CD4-positive, alpha-beta T cell treated with Interleukin-12 subunit alpha and Interleukin-12 subunit beta, for 1 hour (primary cell): ENCODE data around the gene SEMA3A.
A peak's percentile ranks its signal among the peaks of the same experiment; 100 is the strongest.
"Not testable (repeated sequence)": the region's sequence is repeated elsewhere in the genome, so short reads cannot be mapped to it uniquely, and the experiment has no call there.

ENCODE experiments used
- DNase-seq: peaks from one replicate; pipeline ENCODE4 v3.0.0-alpha.2; 2020

The SEMA3A gene

DNA sequence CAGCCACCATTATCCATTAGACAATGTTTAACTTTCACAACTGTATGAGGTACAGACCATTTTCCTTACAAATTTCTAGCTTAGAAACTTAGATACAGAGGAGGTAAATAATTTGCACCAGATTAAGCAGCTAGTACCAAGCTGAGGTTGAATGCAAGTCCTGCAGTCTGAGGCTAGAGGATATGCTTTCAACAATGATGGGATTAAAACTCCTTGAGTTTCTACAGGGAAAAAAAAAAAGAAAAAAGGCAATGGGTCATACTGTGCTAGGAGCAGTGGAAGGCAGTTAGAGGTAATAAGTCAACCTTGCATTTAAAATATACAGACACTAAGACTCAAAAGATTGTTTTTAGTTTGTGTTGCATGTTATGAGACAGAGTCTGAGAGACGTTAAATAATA, 86.5 kb downstream of the SEMA3A start:
- DNase-seq = no peak

DNA sequence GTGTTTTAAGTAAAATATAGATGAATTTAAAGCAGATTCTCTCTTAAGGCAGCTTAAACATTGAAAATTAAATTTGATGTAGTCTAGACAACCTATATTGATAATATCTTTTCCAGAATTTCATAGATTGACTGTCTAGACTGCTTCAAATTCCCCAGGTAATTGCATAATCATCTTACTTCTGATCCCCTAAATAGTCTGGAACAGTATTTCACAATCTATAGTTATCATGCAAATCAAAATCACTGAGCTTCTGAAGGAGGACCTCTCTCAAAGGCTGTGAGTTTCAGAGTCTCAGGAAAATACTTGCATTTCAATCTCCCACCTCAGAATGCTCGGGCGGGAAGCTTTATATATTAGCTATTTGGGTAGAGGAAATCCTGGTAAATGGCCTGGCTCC, 87.3 kb downstream of the SEMA3A start:
- DNase-seq = no peak

DNA sequence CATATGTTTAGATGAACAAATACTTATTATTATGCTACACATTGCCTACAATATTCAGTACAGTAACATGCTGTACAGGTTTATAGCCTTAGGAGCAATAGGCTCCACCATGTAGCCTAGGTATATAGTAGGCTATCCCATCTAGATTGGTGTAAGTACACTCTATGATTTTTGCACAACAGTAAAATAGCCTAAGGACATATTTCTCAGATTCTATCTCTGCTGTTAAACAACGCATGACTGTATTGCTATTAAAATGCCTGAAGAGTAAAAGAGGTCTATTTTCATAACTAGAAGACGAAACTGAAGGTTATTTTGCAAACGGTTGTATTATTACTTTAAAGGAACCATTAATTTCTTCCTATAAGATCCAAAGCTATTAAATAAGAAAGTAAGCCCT, 88.3 kb downstream of the SEMA3A start:
- no peak for DNase-seq

DNA sequence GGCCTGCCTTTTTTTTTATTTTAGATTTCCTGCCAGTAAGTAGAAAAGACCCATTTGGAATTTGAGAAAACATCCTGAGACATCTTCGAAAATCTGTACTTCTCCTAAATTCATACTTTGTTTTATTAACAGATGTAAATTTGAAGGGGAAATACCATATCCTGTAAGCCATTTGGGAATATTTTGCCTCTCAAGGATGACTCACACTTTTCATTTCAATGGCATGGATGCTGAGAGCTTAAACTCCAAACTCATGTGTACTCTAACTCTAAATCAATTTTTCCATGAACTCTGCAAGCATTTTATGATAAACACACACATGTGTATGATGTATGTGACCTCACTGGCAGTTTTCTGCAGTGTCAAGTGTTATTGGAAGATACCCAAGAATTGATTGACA, 89.0 kb downstream of the SEMA3A start:
- no peak for DNase-seq

DNA sequence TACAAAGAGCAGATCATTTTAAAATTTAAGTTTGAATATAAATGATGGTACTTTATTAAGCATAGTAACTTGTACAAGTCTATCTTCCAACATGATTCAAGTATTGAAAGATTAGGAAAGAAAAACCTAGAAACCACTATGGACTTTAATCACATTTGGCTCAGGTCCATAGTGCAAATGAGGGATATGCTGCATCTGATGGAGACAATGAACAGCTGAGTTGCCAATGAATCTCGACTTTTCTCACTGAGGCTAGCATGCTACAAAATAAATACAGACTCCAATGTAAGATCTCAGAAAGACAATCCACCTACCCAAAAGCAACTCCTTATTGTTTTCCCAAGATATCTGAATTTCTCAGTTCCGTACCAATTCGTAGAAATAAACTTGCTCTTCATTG, 89.8 kb downstream of the SEMA3A start:
- DNase-seq = no peak

DNA sequence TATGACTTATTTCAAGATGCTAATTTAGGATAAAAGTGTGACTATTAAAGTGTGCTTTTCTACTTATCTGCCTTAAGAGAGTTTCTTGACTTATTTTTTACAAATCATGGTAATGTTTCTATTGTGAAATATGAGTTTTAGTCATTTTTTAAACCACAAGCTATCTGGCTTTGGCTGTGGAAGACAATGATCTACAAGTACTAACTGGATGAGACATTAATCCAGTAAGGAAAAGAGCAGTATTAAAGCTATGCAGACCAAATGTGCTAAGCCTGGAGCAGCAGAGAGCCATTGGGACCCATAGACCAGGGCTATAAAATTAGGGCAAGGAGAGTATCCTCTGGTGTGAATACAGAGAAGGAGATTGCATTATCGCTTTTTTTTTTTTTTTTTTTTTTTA, 92.4 kb downstream of the SEMA3A start:
- no peak for DNase-seq

DNA sequence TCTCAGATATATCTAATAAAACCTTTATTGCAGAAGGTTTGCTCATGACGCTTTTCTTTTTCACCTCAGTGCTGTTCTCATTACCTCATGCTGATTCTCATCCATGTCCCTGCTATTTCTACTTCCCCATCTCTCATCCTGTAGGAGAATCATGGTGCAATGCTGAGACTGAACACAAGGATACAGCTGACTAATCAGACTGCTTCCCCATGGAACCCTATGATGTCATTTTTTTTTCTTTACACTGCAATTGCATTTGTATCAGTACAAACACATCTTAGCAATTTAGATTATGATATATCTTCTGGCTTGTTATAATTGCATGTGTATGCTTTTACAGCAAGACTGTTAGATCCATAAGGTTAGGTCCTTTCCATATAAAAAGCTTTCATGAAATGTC, 93.7 kb downstream of the SEMA3A start:
- DNase-seq = no peak

DNA sequence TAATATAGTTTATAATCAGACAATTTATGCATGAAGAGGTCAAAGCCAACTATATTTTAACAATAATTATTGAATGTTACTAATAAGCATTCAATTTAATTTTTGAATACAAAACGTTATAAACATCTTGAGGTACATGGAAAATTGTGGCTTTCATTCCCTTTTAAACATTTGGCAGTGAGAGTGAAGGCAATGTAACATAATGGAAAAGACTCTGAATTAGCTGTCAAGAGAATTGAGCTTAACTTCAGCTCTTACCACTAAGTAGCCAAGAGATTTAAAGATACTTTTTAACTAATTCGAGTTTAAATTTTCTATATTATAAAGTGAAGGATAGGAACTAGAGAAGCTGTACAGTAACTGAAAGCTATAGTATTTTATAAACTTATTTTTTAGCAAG, 98.6 kb downstream of the SEMA3A start:
- no peak for DNase-seq

DNA sequence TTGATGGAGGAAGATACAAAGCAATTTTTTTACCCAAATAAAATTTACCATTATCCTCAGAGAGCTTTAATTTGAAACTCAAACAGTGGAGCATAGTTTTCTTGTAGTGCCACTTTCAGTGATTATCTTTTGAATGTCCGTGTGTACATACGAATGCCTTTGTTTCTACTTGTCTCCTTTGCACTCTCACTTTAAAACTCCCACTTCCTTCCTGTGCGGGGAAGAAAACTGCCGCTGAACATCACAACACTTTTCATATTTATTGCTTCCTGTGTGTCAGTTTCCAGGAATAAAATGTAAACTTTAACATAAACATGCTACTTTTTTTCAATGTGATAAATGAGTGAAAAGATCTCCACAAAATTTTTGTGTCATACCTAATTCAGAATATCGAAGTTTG, 102.4 kb downstream of the SEMA3A start:
- DNase-seq = peak; percentile 16

DNA sequence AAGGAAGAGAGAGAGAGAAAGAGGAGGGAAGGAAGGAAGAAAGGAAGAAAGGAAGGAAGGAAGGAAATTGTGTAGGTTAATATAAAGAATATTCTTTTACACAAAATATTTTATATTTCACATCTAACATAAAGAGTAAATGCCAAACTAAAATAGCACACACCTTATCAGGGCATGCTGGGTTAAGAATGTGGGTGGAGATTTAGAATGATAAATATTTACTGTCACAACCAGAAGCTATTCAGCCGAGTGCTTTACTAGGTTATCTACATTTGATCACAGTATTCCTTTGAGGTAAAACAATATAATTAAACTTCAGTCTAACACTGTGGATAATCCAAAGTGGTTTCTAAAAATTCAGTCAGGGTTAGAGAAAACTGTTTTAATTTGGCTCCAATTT, 103.3 kb downstream of the SEMA3A start:
- DNase-seq = no peak

DNA sequence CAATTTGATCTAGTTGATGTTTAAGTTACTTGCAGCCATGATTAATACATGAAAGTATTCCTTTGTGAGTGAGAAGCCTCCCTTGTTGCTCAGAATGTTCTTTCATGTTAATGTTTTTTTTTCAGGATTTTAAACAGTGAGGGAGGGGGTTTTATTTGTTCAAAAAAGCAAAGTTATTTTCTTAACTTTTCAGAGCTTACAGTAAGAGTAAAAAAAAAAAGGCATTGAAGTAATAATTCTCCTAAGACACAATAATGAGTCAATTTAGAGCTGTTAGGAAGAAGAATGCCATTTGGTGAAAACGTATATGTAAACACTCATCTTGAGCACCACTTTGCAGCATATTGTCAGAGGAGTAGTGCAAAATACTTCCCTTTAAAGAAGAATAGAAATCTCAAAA, 105.8 kb downstream of the SEMA3A start:
- no peak for DNase-seq

DNA sequence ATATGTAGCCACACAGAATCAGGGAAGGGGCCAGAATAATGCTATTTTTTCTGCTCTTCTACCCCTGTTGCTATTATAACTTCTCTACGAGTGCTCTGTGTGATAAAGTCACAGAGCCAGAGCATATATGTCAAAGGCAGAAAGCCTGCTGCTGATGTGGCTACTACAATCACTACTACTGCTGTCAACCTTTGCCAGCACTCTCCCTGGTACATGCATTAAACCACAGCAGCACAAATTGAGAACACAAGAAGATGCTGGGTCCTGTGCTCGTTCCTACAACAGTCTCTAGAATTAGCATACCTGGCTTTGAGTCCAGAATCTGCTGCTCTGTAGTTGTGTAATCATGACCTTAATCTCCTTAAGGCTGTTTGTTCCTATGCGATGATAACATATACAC, 108.6 kb downstream of the SEMA3A start:
- DNase-seq = no peak

DNA sequence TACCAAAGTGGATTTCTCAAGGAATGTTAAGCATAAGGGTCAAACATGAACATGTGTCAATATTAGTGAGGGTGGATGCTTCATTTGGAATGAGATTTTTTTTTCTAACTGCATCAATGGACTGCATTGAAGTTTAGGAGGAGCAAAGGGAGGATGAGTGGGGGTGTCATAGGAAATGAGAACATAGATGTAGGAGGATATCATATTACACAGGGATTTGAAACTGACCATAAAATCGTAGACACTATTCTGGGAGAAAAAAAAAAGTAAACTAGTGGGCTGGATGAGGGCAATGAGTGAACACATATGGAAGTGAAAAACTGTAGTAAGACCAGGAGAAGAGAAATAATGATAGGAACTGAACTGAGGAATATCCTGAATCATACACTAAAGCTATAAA, 109.4 kb downstream of the SEMA3A start:
- DNase-seq = no peak

DNA sequence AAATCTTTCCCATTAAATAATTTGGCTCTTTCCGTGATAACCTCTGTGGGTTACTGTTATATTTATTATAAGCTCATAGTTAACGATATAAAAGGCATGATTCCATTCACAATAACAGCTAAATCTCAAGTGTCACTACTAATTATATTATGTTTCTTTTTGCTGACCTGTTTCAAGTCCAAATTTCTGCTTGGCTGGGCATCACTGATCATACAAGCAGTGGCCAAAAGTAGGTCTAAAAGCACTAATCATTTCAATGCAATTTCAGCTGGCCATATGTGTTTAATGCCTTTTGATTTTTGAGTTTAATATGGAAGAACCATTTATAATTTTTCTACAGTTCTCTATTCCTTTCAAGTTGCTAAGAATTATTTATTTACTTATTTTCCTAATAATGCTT, 110.7 kb downstream of the SEMA3A start:
- DNase-seq = no peak

DNA sequence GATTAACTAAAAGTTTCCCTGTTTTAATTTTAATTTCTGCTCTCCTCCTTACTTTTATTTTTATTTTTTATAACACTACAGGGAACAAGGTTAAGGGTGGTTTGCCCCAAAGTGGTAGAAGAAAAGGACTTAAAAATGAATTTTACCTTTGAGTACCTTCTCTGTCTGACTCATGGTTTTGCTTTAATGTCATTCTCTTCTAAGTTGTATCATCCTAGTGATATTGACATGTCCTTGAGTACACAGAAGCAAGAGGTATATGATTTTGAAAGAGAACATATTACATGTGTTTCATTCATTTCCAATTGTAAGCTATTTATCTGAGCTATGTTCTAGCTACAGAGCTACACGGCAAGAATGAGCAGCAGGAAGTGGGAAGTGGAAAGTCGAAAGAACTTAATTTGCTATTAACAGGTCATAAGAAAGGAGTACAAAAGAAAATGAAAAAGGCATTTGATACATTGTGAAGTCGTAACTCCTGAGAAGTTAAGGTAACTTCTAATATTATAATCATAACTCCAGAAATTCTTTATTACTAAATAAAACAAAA, 112.5 kb downstream of the SEMA3A start:
- no peak for DNase-seq

DNA sequence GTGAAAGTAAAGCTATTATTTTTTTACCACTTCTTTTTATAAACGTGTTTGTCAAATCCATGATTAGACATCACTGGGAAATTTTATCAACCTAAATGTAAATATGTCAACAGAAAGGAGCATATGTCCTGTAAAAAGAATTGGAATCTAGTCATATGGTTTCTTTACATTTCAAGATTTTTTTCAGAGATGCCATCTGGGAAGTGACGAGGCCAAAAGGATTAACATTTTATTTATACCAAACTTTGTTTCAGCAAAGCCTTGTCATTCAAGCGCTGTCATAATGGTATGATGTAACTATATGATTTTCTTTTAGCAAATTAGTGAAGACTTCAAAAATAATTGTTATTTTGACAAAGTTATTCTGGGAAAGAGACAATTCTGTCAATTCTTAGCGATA, 117.3 kb downstream of the SEMA3A start:
- DNase-seq = no peak

DNA sequence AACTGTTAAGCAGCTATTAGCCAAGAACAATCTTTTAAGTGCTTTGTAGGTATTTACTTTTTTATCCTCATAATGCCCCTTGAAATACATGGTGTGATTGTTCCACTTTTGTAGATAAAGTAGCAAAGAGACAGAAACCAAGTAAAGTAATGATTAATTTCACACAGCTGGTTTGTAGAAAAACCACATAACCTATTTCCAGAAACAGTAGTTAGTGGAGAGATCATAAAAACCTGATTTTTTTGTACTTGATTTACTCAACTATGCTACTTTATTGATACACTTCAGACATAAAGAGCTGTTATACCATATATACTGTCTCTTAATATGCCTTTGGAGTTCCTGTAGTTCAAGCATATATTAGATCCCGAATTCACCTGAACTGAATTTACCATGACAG, 118.4 kb downstream of the SEMA3A start:
- DNase-seq = no peak

DNA sequence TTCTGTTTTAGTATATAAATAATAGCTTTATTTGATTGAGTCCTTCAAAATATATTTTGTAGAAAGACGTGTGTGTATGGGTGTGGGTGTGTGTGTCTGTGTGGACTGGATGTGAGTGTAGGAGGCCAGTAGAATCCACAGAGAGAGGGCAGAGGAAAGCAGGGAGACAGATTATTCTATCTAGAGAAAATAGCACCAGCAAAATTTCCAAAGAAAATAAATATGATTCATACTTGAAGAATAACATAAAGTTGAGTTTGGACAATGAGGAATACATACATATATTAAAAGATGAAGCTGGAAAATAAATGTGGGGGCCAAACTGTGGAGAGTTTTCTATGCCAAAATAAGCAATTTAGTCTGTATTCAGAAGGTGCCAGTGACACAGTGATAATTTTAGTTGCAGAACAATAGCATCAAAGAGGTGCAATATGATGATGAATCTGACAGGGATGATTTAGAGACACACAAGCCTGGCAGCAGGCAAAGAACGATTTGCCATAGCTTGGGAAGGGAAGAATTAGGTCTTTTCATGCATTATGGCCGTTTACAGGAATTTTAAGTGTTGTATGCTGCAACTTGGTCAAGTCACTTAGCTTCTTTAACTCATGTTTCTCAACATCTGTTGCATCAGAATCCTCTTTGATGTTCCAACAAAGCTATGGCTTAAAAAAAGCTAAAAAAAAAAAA, 121.3 kb downstream of the SEMA3A start:
- DNase-seq = no peak

DNA sequence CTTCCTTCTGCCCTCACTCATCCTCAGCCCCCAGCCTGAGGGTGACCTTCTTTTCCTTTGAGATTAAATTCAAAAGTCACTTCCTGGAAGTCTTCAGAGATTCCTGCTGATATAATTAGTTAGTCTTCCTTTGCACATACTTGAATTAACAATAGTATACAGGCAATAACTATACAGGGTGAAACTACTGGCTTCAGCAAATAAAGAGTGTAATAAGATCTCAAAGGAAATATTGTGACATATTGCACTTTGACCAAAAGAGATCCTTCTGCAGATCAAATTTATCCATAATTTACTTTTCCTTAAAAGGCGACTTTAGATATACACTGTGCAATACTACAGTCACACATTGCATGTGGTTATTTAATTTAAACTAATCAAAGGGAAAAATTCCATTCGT, 123.8 kb downstream of the SEMA3A start:
- DNase-seq = no peak

DNA sequence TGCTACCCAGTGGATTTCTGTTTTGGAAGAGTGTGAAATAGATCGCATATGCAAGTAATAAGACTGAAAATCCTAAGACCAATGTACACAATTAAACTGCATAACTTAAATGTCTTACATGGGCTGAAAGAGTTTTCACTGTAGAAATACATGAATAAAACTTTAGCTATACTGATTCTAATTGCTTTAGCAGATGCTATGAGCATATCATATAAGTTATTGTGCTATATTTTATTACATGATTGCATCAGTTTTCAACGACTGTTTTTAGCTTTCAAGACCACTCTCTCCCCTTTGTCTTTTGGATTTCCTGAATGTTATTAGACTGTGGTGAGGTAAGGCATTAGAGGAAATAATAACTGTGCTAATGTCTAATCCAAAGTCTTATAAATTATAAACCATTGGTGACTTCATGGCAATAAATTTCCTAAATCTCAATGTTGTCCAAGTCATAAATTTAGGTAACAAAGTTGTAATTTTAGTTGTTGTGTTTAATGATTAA, 124.5 kb downstream of the SEMA3A start:
- no peak for DNase-seq

DNA sequence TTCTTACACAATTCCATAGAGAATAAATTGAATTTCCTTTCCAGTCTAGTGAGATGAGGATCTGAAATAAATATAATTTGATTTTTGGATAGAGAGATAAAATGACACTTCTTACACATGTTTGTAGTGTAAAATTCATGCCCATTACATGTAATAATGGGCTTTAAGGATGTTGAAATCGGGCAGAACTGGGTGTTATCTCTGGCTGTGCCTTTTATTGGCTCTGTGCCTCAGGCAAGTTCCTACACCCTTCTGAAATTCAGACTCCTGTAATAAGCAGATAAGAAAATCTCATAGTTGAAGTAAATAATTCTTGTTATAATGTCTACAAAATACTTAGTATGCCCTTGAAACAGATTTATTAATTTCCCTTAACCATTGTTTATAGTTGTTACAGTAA, 125.6 kb downstream of the SEMA3A start:
- DNase-seq = no peak

DNA sequence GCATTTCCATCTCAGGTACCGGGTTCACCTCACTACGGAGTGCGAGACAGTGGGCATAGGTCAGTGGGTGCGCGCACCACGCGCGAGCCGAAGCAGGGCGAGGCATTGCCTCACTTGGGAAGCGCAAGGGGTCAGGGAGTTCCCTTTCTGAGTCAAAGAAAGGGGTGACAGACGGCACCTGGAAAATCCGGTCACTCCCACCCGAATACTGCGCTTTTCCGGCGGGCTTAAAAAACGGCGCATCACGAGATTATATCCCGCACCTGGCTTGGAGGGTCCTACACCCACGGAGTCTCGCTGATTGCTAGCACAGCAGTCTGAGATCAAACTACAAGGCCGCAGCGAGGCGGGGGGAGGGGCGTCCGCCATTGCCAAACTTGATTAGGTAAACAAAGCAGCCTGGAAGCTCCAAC, 132.1 kb downstream of the SEMA3A start:
- not testable (repeated sequence) for DNase-seq

DNA sequence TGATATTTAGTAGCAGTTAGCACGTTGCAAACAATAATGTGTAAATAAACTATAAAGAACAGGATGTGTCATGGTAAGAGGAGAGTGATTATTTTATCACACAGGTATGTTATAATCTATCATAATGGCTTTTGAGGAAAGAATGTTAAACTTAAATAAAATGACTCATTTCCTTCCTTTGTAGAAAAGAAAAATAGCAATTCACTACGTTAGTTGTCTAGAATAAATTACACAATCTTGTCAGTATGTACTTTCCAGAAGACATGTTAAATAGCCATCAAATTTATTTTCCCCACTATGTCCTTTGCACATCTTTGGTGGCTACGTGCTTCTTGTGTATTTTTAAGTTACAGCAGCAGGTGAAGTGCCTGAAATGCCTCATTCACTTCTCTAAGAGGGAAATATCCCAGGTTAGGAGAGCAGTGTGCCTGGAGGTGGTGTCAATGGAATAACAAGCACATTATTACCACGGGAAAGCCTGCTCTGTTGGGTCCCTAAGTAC, 133.8 kb downstream of the SEMA3A start:
- DNase-seq = no peak

DNA sequence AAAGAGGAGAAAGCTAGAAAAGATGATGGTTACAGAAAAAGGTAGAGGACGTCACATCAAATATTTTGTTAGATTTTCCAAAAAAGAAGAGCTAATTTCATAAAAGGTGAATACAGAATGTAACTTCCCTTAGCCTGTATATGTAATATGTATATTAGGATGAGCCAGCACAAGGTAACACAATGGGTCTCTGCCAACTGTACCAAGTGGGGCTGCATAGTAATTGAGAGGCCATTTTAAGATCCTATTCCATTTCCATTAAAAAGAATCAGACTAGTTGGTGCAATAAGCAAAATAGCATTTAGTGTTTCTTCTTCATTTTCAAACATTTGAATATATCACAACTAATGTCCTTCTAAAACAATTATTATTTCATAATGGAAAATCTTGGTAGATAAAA, 134.6 kb downstream of the SEMA3A start:
- no peak for DNase-seq
